Measurements from ENCODE around the gene CPSF7. TPM values are rescaled to one million over a fixed set of nuclear protein-coding genes. Genes with fewer than 3 reads are reported as not detected.
"Not testable (repeated sequence)": the region's sequence is repeated elsewhere in the genome, so short reads cannot be mapped to it uniquely, and the experiment has no call there.

The CPSF7 gene
- total RNA-seq, 1 donor from 2014 or later, result 83.7 TPM

- H3K4me1 Mint-ChIP-seq (ENCODE audit: low read depth, unreplicated experiment), result peaks cover 14% of the 10 kb centered on the region
- H3K27me3 Mint-ChIP-seq (ENCODE audit: unreplicated experiment), result no peaks in the 10 kb centered on the region
- no peak overlapping the region for H3K27ac Mint-ChIP-seq (ENCODE audit: unreplicated experiment)
- peaks cover 3% of the 10 kb centered on the region for H3K9me3 Mint-ChIP-seq (ENCODE audit: unreplicated experiment)
- peaks cover 10% of the 10 kb centered on the region for H3K36me3 Mint-ChIP-seq (ENCODE audit: unreplicated experiment)
- no peak for TF ChIP-seq CTCF (IDR thresholded peaks at IDR 0.05; ENCODE audit: partially characterized antibody, unreplicated experiment)
- no peak overlapping the region for H3K4me3 Mint-ChIP-seq (ENCODE audit: unreplicated experiment)
- no peak for DNase-seq
These were observed 12.8 kb upstream of the CPSF7 start for GRCh38 chr11:61442616-61443015.

- Mint-ChIP-seq H3K27ac (ENCODE audit: unreplicated experiment) (no peak overlapping the region), H3K27me3 (ENCODE audit: unreplicated experiment) (no peaks in the 10 kb centered on the region)
- no peak for TF ChIP-seq CTCF (IDR thresholded peaks at IDR 0.05; ENCODE audit: partially characterized antibody, unreplicated experiment)
These were observed 9.8 kb upstream of the CPSF7 start for GRCh38 chr11:61439615-61440014.

GRCh38 chr11:61437496-61437895, 7.7 kb upstream of the CPSF7 start:
- no peak overlapping the region for H3K4me3 Mint-ChIP-seq (ENCODE audit: unreplicated experiment)
- no peak overlapping the region for H3K27ac Mint-ChIP-seq (ENCODE audit: unreplicated experiment)
- peaks cover 5% of the 10 kb centered on the region for H3K9me3 Mint-ChIP-seq (ENCODE audit: unreplicated experiment)
- H3K36me3 Mint-ChIP-seq (ENCODE audit: unreplicated experiment), result no peaks in the 10 kb centered on the region
- TF ChIP-seq CTCF (IDR thresholded peaks at IDR 0.05; ENCODE audit: partially characterized antibody, unreplicated experiment), result no peak
- H3K27me3 Mint-ChIP-seq (ENCODE audit: unreplicated experiment), result no peaks in the 10 kb centered on the region
- no peak for DNase-seq
- peaks cover 12% of the 10 kb centered on the region for H3K4me1 Mint-ChIP-seq (ENCODE audit: low read depth, unreplicated experiment)

More at GRCh38 chr11:61439615-61440014, 9.8 kb upstream of the CPSF7 start:
- peaks cover 3% of the 10 kb centered on the region for H3K9me3 Mint-ChIP-seq (ENCODE audit: unreplicated experiment)
- H3K4me3 Mint-ChIP-seq (ENCODE audit: unreplicated experiment), result no peak overlapping the region
- no peak for DNase-seq
- peaks cover 11% of the 10 kb centered on the region for H3K4me1 Mint-ChIP-seq (ENCODE audit: low read depth, unreplicated experiment)
- H3K36me3 Mint-ChIP-seq (ENCODE audit: unreplicated experiment), result peaks cover 4% of the 10 kb centered on the region

- DNase-seq; H3K36me3 Mint-ChIP-seq (ENCODE audit: unreplicated experiment); H3K27me3 Mint-ChIP-seq (ENCODE audit: unreplicated experiment): not testable (repeated sequence)
- peaks cover 17% of the 10 kb centered on the region for H3K9me3 Mint-ChIP-seq (ENCODE audit: unreplicated experiment)
- H3K4me3 Mint-ChIP-seq (ENCODE audit: unreplicated experiment), result peak overlapping the region; percentile 99
- H3K27ac Mint-ChIP-seq (ENCODE audit: unreplicated experiment), result peak overlapping the region; percentile 99
- peaks cover 14% of the 10 kb centered on the region for H3K4me1 Mint-ChIP-seq (ENCODE audit: low read depth, unreplicated experiment)
These were observed 1.1 kb upstream of the CPSF7 start for GRCh38 chr11:61430839-61431238.

- H3K36me3 Mint-ChIP-seq (ENCODE audit: unreplicated experiment), result no peaks in the 10 kb centered on the region
- peaks cover 7% of the 10 kb centered on the region for H3K4me1 Mint-ChIP-seq (ENCODE audit: low read depth, unreplicated experiment)
- TF ChIP-seq CTCF (IDR thresholded peaks at IDR 0.05; ENCODE audit: partially characterized antibody, unreplicated experiment), result peak; percentile 63
- H3K9me3 Mint-ChIP-seq (ENCODE audit: unreplicated experiment), result peaks cover 15% of the 10 kb centered on the region
- peak overlapping the region; percentile 84 for H3K27ac Mint-ChIP-seq (ENCODE audit: unreplicated experiment)
- DNase-seq, result peak; percentile 93
- H3K4me3 Mint-ChIP-seq (ENCODE audit: unreplicated experiment), result peak overlapping the region; percentile 93
- peaks cover 6% of the 10 kb centered on the region for H3K27me3 Mint-ChIP-seq (ENCODE audit: unreplicated experiment)
These were observed 457 bp downstream of the CPSF7 start for GRCh38 chr11:61429346-61429690.

All from glutamatergic neuron (in vitro differentiated cells).